A204.1 (cell line): Measurements from ENCODE around the gene KRT34.
"Not testable (repeated sequence)": the region's sequence is repeated elsewhere in the genome, so short reads cannot be mapped to it uniquely, and the experiment has no call there.

Experiments used
- FAIRE-seq: peaks from 2 replicates; lab custom pipeline; 2012; peaks lifted over from hg19 to GRCh38; lab: Jason Lieb, UNC

KRT34 gene

DNA sequence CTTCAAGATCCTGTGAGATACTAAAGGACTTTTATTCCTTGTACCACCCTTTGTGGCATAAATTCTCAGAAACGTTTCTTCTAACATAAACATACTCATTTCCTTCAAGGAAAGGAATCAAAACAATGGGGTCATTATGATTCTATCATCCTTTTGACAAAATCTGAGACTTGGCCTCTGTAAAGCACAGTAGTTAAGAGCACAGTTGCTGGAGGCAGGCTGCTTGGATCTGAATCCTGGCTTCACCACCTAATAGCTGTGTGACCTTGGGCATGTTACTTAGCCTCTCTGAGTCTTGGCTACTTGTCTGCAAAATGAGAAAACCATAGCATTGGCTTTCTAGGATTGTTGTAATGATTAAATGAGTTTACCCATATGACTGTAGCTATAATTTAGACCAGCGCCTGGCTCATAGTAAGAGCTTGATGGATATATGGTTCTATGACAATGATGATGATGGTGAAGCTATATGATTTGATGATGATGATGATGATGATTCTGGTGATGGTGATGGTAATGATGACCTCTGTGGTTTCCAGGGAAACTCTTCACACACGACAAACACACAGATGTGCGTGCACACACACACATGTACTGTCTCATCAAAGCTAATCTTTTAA, 21.4 kb upstream of the KRT34 start:
- FAIRE-seq: no peak

DNA sequence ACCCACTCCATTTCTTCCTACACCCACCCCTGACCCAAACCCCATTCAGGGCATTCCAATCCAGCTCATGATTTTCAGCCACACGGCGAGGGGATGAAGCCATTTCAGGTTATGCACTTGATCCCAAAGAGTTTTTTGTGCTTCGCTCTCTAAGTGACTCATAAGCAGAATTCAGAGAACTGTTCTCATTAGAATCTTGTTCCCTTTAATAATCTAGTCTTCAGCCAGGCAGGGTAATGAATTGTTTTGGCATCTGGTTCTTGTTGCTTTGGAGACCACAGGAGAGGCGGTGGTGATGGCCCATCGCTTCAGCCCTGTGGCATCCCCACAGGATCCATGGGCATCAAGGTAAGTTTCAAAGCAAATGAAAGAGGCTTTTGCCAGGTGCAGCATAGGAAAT, 20.1 kb upstream of the KRT34 start:
- no peak for FAIRE-seq

DNA sequence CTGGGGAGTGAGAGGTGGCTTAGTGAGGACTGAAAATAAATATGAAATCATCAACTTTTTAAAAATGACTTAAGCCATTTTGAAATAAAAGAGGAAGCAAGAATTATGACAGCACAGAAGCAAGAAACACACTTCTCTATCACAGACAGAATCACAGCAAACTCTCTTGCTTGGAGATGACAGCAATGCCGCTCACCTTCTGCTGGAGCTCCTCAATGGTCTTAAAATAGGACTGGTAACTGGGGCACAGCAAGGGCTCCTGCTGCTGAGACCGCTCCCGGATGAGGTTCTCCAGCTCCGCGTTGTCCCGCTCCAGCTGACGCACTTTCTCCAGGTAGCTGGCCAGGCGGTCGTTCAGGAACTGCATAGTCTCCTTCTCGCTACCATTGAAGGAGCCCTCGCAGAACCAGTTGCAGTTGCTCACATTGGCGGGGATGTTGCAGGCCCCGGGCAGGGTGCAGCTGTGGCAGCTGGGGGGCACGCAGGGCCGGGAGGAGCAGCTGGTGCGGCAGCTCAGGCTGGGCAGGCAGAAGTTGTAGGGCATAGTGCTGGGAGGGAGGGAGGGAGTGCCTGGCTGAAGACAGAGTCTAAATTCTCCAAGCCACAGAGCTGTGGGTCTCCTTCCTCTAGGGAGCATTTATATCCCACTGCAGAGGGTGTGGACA, 15.0 kb upstream of the KRT34 start, which contains the start of gene KRT31:
Gene KRT31, minus strand, starts transcription at position 613 of the 665 bp plus-strand sequence. Its CDS starts 69 bp downstream, at position 544.
- FAIRE-seq: no peak

DNA sequence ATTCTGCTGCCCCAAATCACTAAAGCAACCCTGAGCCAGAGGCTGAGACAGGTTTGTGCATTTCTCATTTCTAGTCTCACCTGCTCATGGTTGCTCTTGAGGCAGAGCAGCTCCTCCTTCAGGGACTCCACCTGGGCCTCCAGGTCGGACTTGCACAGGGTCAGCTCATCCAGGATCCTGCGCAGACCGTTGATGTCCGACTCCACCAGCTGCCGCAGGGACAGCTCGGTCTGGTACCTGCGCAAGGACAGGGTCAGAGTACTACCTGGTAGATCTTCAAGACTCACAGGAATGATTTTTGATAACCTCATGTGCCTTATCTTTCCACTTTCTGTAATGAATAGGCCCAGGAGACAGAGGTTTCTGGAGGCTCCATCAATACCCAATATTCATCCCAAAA, 14.2 kb upstream of the KRT34 start:
- FAIRE-seq: no peak

DNA sequence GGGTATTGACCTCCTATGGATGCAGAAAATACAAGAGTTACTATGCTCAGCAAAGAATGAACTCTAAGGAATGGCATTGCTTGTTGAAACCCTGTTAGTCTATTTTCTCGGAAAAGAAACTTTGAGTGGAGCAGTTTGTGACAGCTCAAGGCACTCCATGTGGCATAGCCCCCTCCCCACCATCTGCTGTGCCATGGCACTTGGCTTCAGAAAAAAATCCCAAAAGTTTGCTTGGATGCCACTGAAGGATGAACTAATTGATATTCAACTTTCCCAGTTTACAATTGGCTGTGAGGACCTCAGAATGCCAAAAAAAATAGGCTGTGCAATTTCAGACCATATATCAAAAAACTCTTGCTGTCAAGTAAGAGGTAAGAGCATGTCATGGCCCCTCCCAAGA, 13.5 kb upstream of the KRT34 start:
- no peak for FAIRE-seq

DNA sequence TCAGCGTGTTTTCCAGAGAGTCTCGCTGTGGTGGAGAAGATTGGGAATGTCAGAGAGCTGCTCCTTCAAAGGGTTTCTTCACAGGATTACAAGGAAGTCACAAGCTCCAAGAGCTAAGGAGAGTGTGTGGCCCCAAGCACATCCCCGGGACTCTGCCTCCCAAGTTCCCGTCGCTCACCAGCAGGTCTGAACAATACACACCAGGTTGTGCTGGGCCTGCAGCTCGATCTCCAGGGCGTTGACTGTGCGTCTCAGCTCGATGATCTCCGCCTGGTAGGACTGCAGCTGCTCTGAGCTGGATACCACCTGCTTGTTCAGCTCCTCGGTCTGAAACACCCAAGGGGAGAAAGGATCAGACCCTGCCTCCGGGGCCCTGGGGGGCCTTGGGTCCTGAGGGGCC, 12.9 kb upstream of the KRT34 start:
- not testable (repeated sequence) for FAIRE-seq

DNA sequence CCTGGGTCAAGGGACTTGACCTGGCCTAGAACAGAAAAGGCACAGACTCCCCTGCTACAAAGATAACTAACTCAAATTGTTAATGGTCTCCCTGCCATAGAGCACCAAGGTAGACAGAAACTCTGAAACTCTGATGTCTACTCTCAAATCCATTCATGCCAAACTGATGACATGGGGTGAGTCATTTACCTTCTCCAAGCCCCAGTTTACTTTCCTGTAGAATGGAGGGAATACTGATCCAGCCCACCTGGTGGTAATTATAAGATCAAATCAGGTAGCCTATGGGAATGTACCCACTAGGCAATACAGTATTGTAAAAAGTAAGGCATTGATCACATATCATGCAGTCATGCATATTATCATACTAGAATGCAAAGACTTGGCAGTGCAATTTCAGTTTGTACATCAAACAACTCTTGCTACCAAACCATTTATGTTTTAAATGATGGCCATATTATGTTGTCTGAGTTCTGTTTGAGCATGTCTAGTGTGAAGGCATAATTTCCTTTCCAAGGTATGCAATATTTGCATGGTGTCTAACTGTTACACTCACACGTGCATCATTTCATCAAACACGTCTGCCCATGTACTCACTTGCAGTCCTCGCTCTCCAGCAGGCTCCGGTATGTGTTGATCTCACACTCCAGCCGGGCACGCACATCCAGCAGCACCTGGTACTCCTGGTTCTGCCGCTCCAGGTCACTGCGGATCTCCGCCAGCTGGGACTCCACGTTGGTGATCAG, 12.3 kb upstream of the KRT34 start:
- no peak for FAIRE-seq

DNA sequence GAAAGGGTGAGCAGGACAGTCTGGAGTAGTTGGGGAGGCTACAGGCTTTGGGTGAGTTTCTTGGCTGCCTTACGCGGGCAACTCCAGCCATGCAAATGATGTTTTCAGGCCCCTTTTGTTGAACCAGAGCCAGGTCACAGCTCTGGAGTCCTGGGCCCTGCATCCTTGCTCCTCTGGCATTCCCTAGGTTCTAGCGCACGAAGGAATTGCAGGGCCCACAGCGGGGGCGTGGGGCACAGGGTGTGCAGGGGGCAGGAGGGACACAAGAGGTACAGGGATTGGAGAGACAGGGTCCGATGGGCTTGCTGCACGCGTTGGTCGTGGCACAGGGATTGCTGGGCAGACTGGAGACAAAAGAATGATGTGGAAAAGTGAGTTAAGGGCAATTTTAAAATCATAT, 11.7 kb upstream of the KRT34 start:
- FAIRE-seq: no peak

DNA sequence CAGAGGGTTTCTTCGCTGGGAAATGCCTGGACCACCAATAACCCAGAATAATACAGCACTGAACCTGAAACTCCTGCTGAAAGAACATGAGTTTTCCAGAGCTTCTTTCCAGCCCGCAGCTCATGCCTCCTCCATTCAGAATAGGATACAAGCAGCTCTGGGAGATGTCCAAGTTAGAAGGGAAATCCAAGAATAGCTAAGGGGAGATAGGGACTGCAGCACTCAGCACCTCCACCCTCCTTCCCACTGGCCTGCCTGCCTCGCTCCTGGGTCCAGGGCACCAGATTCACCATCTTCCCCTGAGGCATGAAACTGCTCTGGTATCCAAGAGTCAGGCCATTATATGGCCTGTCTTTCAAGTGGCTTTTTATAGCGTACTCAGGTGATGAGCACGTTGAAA, 11.2 kb upstream of the KRT34 start:
- no peak for FAIRE-seq

DNA sequence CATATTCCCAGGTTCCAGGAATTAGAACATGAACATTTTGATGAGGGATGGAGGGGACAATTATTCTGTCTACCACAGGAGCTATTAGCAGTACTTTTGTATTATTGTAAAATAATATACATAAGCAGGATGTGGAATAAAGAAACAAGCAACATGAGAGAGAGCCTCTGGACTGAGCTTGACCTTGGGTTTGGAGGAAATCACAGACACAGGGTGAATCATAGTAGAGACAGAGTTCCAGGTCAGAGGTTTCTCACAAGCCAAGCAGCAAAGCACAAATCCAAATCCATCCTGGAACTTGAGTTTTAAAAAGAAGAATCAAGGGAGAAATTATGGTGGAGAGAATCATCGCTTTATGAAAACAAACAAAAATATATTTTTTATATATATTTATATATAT, 10.2 kb upstream of the KRT34 start:
- no peak for FAIRE-seq

DNA sequence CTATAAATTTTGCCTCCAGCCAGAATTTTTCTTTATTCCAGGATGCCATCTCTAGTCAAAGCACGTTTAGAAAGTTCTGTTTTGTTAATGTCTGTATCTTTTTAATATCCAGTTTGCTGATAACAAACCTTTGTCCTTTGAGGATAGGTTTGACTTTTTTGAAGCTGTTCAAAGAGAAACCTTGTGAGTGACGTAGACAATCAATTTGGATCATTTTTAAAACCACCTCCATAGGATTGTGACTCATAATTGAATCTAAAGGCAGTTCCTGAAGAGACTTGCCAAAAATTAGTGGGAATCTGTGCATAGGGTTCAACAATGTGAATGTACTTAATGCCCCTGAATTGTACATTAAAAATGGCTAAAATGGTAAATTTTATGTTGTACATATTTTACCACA, 9.4 kb upstream of the KRT34 start:
- FAIRE-seq: no peak

DNA sequence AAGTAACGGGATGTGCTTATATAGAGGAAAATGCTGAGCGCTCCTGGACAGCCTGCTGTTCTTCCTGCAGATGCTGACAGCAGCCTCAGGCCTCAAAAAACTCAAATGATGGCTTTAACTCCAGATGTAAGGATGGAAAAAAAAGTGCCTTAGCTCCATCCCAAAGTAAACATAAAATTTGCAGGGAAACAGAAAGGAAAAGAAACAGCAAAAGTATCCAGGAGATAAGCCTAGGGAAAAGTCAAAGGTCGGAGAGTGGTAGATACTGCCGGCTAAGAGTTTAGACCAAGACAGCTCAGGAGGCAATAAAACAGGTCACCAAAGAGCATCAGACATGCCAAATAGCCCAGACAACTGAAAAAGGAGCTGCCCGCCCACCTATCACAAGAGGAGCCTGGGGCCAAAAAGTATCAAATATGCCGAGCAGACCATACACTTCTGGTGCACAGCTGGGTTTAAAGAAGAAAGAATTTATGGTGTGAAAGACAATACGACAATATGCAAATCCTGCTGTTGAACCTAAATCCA, 8.4 kb upstream of the KRT34 start:
- no peak for FAIRE-seq

DNA sequence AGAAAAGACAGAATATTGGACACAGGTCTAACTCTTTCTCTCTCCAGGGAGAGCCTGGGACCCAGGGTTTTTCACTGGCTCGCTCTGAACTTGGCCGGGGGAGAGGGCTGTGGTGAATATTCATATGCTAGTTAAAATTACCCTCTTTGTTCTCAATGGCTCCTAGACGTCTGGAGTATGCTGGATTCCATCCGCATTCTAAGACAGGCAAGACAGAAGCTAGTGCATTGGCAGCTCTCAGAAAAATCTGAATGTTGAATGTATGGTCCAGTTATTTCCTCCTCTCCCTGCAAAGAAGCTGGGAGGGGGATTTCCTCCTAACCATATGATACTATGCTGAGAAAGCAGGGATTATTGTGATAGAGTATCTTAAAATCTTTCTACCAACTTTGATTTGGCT, 5.6 kb upstream of the KRT34 start:
- no peak for FAIRE-seq

DNA sequence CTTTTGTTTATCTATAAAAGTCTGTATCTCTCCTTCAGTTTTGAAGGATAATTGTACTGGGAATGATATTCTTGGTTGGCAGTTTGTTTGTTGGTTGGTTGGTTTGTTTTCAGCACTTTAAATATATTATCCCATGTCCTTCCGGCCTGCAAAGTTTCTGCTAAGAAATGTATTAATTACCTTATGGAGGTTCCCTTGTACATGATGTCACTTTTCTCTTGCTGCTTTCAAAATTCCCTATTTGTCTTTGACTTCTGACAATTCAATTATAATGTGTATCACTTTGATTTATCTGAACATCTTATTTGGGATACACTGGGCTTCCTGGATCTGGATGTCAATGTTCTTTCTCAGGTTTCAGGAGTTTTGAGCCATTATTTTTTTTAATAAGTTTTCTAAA, 4.1 kb upstream of the KRT34 start:
- no peak for FAIRE-seq

DNA sequence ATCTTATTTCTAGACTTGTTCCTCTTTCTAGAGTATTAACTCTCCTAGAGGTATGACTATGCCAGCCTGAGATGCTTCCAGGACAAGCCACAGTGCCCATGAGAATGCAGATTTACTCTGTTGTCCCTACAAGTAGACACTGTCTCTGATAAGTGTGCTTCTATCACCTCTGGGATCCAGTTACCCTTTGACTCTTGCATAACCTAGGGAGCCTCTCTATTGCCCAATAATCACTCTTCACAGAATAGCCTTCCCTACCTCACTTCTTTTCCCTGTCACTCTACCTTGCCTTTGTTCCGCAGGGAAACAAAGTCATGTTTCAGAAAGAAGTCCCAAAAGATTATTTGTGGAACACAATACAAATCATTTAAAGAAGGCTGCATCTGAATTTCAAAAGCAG, 1.6 kb upstream of the KRT34 start:
- no peak for FAIRE-seq

DNA sequence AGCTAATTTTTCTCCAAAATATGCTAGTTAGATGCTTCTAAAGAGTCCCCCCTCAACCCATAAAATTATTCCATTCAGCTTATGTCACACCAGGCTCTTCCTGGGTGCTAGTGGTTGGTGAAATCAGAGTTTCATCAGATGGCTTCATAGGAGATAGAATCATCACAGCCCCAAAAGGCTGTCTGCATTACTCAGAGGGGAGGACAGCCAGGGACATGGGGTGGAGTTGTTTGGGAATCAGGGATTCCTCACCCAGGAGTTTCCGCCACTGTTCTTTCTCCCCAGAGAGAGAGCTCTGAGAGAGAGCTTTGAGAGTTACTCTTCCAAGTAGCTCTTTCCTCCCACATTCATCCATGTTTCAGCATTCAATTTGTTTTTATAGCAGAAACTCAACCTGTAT, 288 bp upstream of the KRT34 start:
- no peak for FAIRE-seq

DNA sequence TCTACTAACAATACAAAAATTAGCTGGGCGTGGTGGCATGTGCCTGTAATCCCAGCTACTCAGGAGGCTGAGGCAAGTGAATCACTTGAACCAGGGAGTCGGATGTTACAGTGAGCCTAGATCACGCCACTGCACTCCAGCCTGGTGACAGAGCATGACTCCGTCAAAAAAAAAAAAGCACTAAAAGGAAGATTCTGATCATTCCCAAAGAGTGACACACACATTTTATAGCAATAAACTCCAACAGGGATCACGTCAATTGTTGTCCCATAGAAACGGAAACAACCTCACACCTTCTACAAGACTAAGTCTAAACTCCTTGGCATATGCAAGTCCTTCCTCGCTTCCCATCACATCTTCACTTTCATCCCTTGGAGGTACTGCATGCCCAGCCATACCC, 2.0 kb downstream of the KRT34 start:
- FAIRE-seq: not testable (repeated sequence)

DNA sequence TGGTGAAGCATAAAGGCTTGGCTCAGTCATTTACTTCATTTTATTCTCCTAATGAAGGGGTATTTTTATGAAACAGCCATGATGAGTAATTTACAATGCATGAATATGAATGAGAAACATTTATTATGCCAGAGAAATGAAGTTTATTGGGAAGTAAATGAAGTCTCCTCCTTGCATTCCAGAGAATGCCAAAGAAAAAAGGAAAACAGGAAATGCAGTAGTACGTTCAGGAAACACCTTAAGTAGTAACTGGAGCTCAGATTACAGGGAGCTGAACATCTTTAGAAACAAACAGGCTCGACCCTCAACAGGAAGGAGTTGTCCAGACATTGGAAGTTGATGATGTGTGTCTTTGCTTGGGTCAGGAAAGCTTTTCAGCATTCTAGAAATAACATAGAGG, 4.6 kb downstream of the KRT34 start:
- FAIRE-seq: no peak

DNA sequence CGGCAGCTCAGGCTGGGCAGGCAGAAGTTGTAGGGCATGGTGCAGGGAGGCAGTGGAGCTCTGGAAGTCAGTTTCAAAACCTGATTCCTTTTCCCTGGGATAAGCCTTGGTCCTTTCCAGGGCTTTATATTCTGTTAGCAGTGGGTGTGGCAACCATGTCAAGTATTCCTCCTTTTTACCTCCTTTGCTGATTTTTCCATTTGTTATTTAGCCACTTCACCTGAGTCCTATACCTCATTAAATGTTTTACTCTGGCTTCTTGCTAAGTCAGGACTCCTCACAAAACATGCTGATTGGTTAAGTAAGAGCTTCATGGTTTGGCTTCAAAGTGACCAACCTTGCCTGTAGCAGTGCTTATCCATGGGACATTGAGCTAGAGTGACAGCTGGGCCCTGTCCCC, 12.4 kb downstream of the KRT34 start, which contains the start of gene KRT33B:
Gene KRT33B, minus strand, starts transcription at position 101 of the 400 bp plus-strand sequence. Its CDS starts 63 bp downstream, at position 38.
- no peak for FAIRE-seq

DNA sequence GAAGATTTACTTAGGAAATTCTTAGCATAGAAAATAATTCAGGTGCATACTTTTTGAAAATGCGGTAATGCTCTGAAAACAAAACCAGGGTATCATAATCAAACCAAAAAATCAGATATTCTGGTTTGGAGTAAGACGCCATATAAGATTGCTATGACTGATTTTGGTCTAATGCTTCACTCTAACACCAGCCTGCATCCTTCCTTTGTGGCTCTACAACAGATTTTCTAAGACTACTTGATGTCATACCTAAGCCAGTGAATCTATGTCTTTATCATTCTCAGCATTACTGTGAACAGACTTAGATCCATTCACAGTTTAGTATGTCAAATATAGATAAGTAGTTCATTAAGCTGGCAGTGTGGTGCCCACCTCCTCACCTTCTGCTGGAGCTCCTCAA, 13.1 kb downstream of the KRT34 start:
- no peak for FAIRE-seq

DNA sequence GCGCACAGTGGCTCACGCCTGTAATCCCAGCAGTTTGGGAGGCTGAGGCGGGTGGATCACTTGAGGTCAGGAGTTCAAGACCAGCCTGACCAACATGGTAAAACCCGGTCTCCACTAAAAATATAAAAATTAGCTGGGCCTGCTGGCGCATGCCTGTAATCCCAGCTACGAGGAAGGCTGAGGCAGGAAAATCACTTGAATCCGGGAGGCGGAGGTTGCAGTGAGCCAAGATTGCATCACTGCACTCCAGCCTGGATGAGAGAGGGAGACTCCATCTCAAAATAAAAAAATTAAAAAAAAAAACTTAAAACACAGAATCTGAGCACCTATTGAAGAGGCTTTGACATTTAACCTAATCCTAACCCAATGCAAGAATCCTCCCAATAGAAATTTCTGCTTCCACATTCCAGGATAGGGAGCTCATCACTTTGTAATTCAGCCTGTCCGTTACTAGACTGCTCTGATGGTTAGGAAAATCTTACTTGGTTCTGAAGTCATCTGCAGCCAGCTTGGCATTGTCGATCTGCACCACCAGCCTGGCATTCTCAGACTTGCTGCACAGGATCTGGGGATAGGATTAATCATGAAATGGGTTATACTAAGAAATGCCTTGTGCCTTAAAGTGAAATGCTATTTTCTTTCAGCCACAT, 14.6 kb downstream of the KRT34 start:
- FAIRE-seq: no peak

DNA sequence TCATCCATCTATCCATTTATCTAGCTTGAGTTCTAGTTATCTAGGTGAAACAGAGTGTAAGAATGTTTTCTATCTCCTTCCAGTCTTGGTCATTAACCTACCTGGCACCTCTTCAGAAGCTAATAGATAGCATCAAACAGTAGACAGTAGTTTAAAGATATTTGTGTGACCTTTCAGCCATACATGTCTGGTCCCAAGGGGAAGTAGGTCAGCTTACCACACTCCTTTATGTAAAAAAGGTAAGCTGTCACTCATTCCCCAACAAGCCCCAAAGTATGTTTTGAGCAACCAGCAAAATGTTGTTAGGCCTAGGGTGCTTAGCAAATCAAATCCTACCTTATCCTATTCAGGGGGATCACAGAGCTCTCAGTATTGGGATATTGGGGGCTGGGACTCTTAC, 16.0 kb downstream of the KRT34 start:
- no peak for FAIRE-seq

DNA sequence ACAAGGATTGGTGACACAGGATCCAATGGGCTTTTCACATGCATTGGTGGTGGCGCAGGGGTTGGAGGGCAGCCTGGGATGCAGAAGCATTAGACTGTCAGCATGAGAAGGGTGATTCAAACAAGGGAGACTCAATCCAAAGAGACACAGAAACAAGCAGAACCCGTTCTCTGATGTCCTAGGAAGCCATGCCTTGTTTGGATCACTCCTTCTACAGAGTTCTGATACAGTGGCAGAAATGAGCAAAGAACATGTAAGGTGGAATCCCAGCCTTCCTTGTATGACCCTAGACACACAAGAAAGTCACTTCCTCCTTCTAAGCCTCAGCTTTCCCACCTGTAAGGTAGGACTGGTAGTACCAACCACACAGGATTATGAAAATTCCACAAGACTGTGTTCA, 18.2 kb downstream of the KRT34 start:
- FAIRE-seq: no peak
